ENCODE results near the gene THSD4.
"Not testable (repeated sequence)": the region's sequence is repeated elsewhere in the genome, so short reads cannot be mapped to it uniquely, and the experiment has no call there.

The THSD4 gene

GRCh38 chr15:71669688-71670087 lies 554.4 kb downstream of the THSD4 start:
- no peak for TF ChIP-seq CTCF (IDR thresholded peaks at IDR 0.05; ENCODE audit: control extremely low read depth, extremely low read depth, low read depth, missing control alignments)
- ChIA-PET POLR2A (no interaction called here), CTCF (no interaction called here)
- no peak for DNase-seq (ENCODE audit: extremely low spot score)

GRCh38 chr15:71670222-71670621 lies 555.0 kb downstream of the THSD4 start:
- POLR2A ChIA-PET, CTCF ChIA-PET: not testable (repeated sequence)

GRCh38 chr15:71674354-71674753 lies 559.1 kb downstream of the THSD4 start:
- ChIA-PET CTCF (no interaction called here), POLR2A (no interaction called here)
- no peak for TF ChIP-seq CTCF (IDR thresholded peaks at IDR 0.05; ENCODE audit: control extremely low read depth, extremely low read depth, low read depth, missing control alignments)
- no peak for DNase-seq (ENCODE audit: extremely low spot score)

More at GRCh38 chr15:71670222-71670621, 555.0 kb downstream of the THSD4 start:
- not testable (repeated sequence) for DNase-seq (ENCODE audit: extremely low spot score)

- DNase-seq (ENCODE audit: extremely low spot score): no peak
- no peak for TF ChIP-seq CTCF (IDR thresholded peaks at IDR 0.05; ENCODE audit: control extremely low read depth, extremely low read depth, low read depth, missing control alignments)
- ChIA-PET POLR2A (no interaction called here), CTCF (interaction anchor here (1.0 to 1.5 kb wide), 3 partner anchors 11 to 234 kb away, joined by 3 to 4 read pairs (median 3); no protein-coding TSS in a partner anchor)
Measured at GRCh38 chr15:71677352-71677751, 562.1 kb downstream of the THSD4 start.

- ChIA-PET CTCF (interaction anchor here (1.0 to 1.5 kb wide), 3 partner anchors 11 to 234 kb away, joined by 3 to 4 read pairs (median 3); no protein-coding TSS in a partner anchor), POLR2A (no interaction called here)
- TF ChIP-seq CTCF (IDR thresholded peaks at IDR 0.05; ENCODE audit: control extremely low read depth, extremely low read depth, low read depth, missing control alignments): no peak
- DNase-seq (ENCODE audit: extremely low spot score): no peak
Measured at GRCh38 chr15:71677766-71678165, 562.5 kb downstream of the THSD4 start.

- CTCF ChIA-PET: interaction anchor here (1.0 to 1.5 kb wide), 3 partner anchors 10 to 234 kb away, joined by 3 to 4 read pairs (median 3); no protein-coding TSS in a partner anchor
- POLR2A ChIA-PET: no interaction called here
- DNase-seq (ENCODE audit: extremely low spot score): no peak
- no peak for TF ChIP-seq CTCF (IDR thresholded peaks at IDR 0.05; ENCODE audit: control extremely low read depth, extremely low read depth, low read depth, missing control alignments)
Measured at GRCh38 chr15:71678191-71678590, 562.9 kb downstream of the THSD4 start.

GRCh38 chr15:71678605-71679004 lies 563.3 kb downstream of the THSD4 start:
- TF ChIP-seq CTCF (IDR thresholded peaks at IDR 0.05; ENCODE audit: control extremely low read depth, extremely low read depth, low read depth, missing control alignments): no peak
- DNase-seq (ENCODE audit: extremely low spot score): no peak
- ChIA-PET POLR2A (no interaction called here), CTCF (interaction anchor here (1.5 kb wide), 1 partner anchor 235 kb away, joined by 4 read pairs; no protein-coding TSS in a partner anchor)

Data from GM10248 (cell line).